ENCODE results near the gene CRYGN. TPM values are rescaled to one million over a fixed set of nuclear protein-coding genes. Genes with fewer than 3 reads are reported as not detected.
A peak's percentile ranks its signal among the peaks of the same experiment; 100 is the strongest.

Gene CRYGN
- total RNA-seq, 1 donor from 2014 or later: not detected

- no peaks in the 10 kb centered on the region for H3K9me3 ChIP-seq
- DNase-seq (ENCODE audit: extremely low spot score in 2 of 2): no peak
- intact Hi-C loops (cut with DNase I): no loop called here
- no peaks in the 10 kb centered on the region for H3K27me3 ChIP-seq
- peak overlapping the region; percentile 87 for H3K27ac ChIP-seq
- H3K4me1 ChIP-seq: peaks cover 45% of the 10 kb centered on the region
- no peaks in the 10 kb centered on the region for H3K36me3 ChIP-seq
- no peak overlapping the region for H3K4me3 ChIP-seq
- TF ChIP-seq CTCF (IDR thresholded peaks at IDR 0.05) (no peak), POLR2AphosphoS5 (IDR thresholded peaks at IDR 0.05; ENCODE audit: insufficient read depth in 1 of 2, low read depth in 1 of 2) (no peak), POLR2A (IDR thresholded peaks at IDR 0.05) (no peak)
These were observed 4.6 kb downstream of the CRYGN start for GRCh38 chr7:151435103-151435916.

GRCh38 chr7:151434549-151434948 lies 5.4 kb downstream of the CRYGN start:
- no peak overlapping the region for H3K27ac ChIP-seq
- intact Hi-C loops (cut with DNase I): no loop called here
- peaks cover 45% of the 10 kb centered on the region for H3K4me1 ChIP-seq
- DNase-seq (ENCODE audit: extremely low spot score in 2 of 2): no peak
- no peaks in the 10 kb centered on the region for H3K9me3 ChIP-seq
- TF ChIP-seq POLR2AphosphoS5 (IDR thresholded peaks at IDR 0.05; ENCODE audit: insufficient read depth in 1 of 2, low read depth in 1 of 2) (no peak), CTCF (IDR thresholded peaks at IDR 0.05) (no peak), POLR2A (IDR thresholded peaks at IDR 0.05) (no peak)
- no peaks in the 10 kb centered on the region for H3K36me3 ChIP-seq
- H3K27me3 ChIP-seq: no peaks in the 10 kb centered on the region
- no peak overlapping the region for H3K4me3 ChIP-seq

GRCh38 chr7:151433721-151434400 lies 6.1 kb downstream of the CRYGN start:
- DNase-seq (ENCODE audit: extremely low spot score in 2 of 2): no peak
- no peak overlapping the region for H3K4me3 ChIP-seq
- intact Hi-C loops (cut with DNase I): no loop called here
- no peaks in the 10 kb centered on the region for H3K36me3 ChIP-seq
- TF ChIP-seq POLR2A (IDR thresholded peaks at IDR 0.05) (no peak), POLR2AphosphoS5 (IDR thresholded peaks at IDR 0.05; ENCODE audit: insufficient read depth in 1 of 2, low read depth in 1 of 2) (no peak), CTCF (IDR thresholded peaks at IDR 0.05) (no peak)
- H3K4me1 ChIP-seq: peaks cover 49% of the 10 kb centered on the region
- H3K27ac ChIP-seq: peak overlapping the region; percentile 15
- H3K9me3 ChIP-seq: no peaks in the 10 kb centered on the region
- no peaks in the 10 kb centered on the region for H3K27me3 ChIP-seq

GRCh38 chr7:151432658-151433521 lies 7.1 kb downstream of the CRYGN start:
- peaks cover 55% of the 10 kb centered on the region for H3K4me1 ChIP-seq
- H3K9me3 ChIP-seq: no peaks in the 10 kb centered on the region
- TF ChIP-seq CTCF (IDR thresholded peaks at IDR 0.05) (no peak), POLR2AphosphoS5 (IDR thresholded peaks at IDR 0.05; ENCODE audit: insufficient read depth in 1 of 2, low read depth in 1 of 2) (no peak), POLR2A (IDR thresholded peaks at IDR 0.05) (no peak)
- no peaks in the 10 kb centered on the region for H3K36me3 ChIP-seq
- H3K27me3 ChIP-seq: no peaks in the 10 kb centered on the region
- no peak overlapping the region for H3K4me3 ChIP-seq
- DNase-seq (ENCODE audit: extremely low spot score in 2 of 2): no peak
- intact Hi-C loops (cut with DNase I): no loop called here
- no peak overlapping the region for H3K27ac ChIP-seq
